Natural killer cell (primary cell): Measurements from ENCODE around the gene CCNI2. TPM values are rescaled to one million over a fixed set of nuclear protein-coding genes. Genes with fewer than 3 reads are reported as not detected.

Source experiments
- ATAC-seq, 3 donors: fragments of 150-1000 bp in 2 of 3; fragments of 200-7000 bp in 1 of 3; cut with Tn5 transposase; 1 replicate in 1 of 3; 2 replicates in 2 of 3; pipeline ENCODE4 v1.10.0; 2021; ENCODE audit warnings: mild to moderate bottlenecking in 2 of 3, moderate library complexity in 2 of 3
- DNase-seq, 2 donors: peaks; one replicate each; pipeline versions ENCODE4 v3.0.0 to v3.0.0-alpha.2; 2013 to 2021; ENCODE audit warnings: mixed read lengths in 1 of 2
- H3K27ac ChIP-seq: one replicate; pipeline ENCODE4 v1.5.1; 2013; ENCODE audit warnings: mild to moderate bottlenecking, low read length
- H3K27me3 ChIP-seq: one replicate; pipeline ENCODE4 v1.6.1; 2013; ENCODE audit warnings: low read length; ENCODE audit not compliant: control insufficient read depth, insufficient read depth
- H3K36me3 ChIP-seq: one replicate; pipeline ENCODE4 v1.6.1; 2013; ENCODE audit warnings: low read length; ENCODE audit not compliant: control insufficient read depth, insufficient read depth
- H3K4me1 ChIP-seq: one replicate; pipeline ENCODE4 v1.6.1; 2013; ENCODE audit warnings: low read length; ENCODE audit not compliant: control insufficient read depth, insufficient read depth
- H3K4me3 ChIP-seq: one replicate; pipeline ENCODE4 v1.5.1; 2013; ENCODE audit warnings: low read length
- H3K9me3 ChIP-seq: one replicate; pipeline ENCODE4 v1.6.1; 2013; ENCODE audit warnings: low read length; ENCODE audit not compliant: control insufficient read depth, insufficient read depth
- H3K27ac Mint-ChIP-seq, 2 donors: one replicate each; pipeline ENCODE4 v1.8.0; 2022; ENCODE audit warnings: mild to moderate bottlenecking in 2 of 2, mixed read lengths in 2 of 2, moderate library complexity in 1 of 2
- H3K27me3 Mint-ChIP-seq, 2 donors: one replicate each; pipeline ENCODE4 v1.8.0; 2022; ENCODE audit warnings: low read depth in 2 of 2, mixed read lengths in 2 of 2
- H3K36me3 Mint-ChIP-seq: one replicate; pipeline ENCODE4 v1.8.0; 2022; ENCODE audit warnings: mixed read lengths
- H3K4me1 Mint-ChIP-seq, 2 donors: one replicate each; pipeline ENCODE4 v1.8.0; 2022; ENCODE audit warnings: mixed read lengths in 2 of 2
- H3K4me3 Mint-ChIP-seq: one replicate; pipeline ENCODE4 v1.8.0; 2022; ENCODE audit warnings: mild to moderate bottlenecking, moderate library complexity, mixed read lengths
- H3K9me3 Mint-ChIP-seq, 2 donors: one replicate each; pipeline ENCODE4 v1.8.0; 2022; ENCODE audit warnings: mixed read lengths in 2 of 2
- WGBS: methylation state at CpG from one replicate; pipeline ENCODE4 v1.1.7; 2013; ENCODE audit warnings: missing lambda C conversion rate; ENCODE audit not compliant: insufficient coverage; 5-methylcytosine and 5-hydroxymethylcytosine counted together
- intact Hi-C: fragments of 100-400 bp; cut with micrococcal nuclease; formaldehyde crosslinking; loops from one replicate; pipeline ENCODE4 v1.14.2; 2022
- total RNA-seq, 4 donors: library from RNA; stranded (reverse); fragments of 120-200 nt in 1 of 4; gene quantifications; one replicate each; pipeline versions ENCODE4 v1.2.3 to v1.2.4, GENCODE V29; 2013 to 2022
- TF ChIP-seq, protein P1 (sequence below): fragments of 200-600 bp; IDR thresholded peaks from one replicate; pipeline ENCODE4 v1.8.0; 2022; ENCODE audit warnings: antibody characterized with exemption

CCNI2 gene
- total RNA-seq, 3 donors from 2014 or later (not counting 1 experiment from before 2014, with no cell fraction given): 0.23 to 1.5 TPM; not detected in 1

DNA sequence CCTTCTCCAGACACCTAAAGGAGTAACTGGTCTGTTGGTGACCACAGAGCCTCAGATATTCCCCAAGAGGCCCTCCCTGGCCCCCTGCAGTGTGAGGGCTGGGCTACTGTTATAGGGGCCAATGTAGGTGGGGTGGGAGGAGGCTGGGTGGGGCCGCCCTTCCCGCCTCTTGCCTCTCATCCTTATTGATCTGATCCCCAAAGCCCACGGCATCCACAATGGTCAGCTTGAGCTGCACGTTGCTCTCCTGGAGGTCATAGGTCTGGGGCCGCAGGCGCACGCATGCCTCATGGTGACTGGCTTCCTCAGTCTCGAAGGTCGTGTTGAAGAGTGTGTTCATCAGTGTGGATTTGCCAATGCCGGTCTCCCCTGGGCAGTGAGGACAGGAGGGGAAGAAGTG, 16.8 kb downstream of the CCNI2 start:
- no peak for ATAC-seq
- no peak overlapping the region for H3K27ac Mint-ChIP-seq

GRCh38 chr5:132764671-132765238, 17.5 kb downstream of the CCNI2 start:
- Histone ChIP-seq H3K27ac (no peak overlapping the region), H3K4me3 (no peak overlapping the region), H3K9me3 (no peaks in the 10 kb centered on the region), H3K4me1 (no peaks in the 10 kb centered on the region), H3K27me3 (no peaks in the 10 kb centered on the region), H3K36me3 (no peaks in the 10 kb centered on the region)
- Mint-ChIP-seq H3K9me3 (no peaks in the 10 kb centered on the region), H3K4me1 (no peaks in the 10 kb centered on the region), H3K27ac (no peak overlapping the region), H3K4me3 (no peak overlapping the region), H3K27me3 (no peaks in the 10 kb centered on the region), H3K36me3 (no peaks in the 10 kb centered on the region)
- DNase-seq: no peak
- intact Hi-C loops: no loop called here
- 89% methylated on average over 7 of the region's 7 CpGs for whole genome bisulfite sequencing
- TF ChIP-seq, protein P1, sequence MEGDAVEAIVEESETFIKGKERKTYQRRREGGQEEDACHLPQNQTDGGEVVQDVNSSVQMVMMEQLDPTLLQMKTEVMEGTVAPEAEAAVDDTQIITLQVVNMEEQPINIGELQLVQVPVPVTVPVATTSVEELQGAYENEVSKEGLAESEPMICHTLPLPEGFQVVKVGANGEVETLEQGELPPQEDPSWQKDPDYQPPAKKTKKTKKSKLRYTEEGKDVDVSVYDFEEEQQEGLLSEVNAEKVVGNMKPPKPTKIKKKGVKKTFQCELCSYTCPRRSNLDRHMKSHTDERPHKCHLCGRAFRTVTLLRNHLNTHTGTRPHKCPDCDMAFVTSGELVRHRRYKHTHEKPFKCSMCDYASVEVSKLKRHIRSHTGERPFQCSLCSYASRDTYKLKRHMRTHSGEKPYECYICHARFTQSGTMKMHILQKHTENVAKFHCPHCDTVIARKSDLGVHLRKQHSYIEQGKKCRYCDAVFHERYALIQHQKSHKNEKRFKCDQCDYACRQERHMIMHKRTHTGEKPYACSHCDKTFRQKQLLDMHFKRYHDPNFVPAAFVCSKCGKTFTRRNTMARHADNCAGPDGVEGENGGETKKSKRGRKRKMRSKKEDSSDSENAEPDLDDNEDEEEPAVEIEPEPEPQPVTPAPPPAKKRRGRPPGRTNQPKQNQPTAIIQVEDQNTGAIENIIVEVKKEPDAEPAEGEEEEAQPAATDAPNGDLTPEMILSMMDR: no peak
- ATAC-seq: no peak

More for the DNA sequence above, 16.8 kb downstream of the CCNI2 start:
- Mint-ChIP-seq H3K4me3 (no peak overlapping the region), H3K9me3 (no peaks in the 10 kb centered on the region), H3K36me3 (no peaks in the 10 kb centered on the region), H3K4me1 (no peaks in the 10 kb centered on the region), H3K27me3 (no peaks in the 10 kb centered on the region)
- Histone ChIP-seq H3K9me3 (no peaks in the 10 kb centered on the region), H3K27me3 (no peaks in the 10 kb centered on the region), H3K4me1 (no peaks in the 10 kb centered on the region), H3K4me3 (no peak overlapping the region), H3K27ac (no peak overlapping the region), H3K36me3 (no peaks in the 10 kb centered on the region)
- intact Hi-C loops: no loop called here
- DNase-seq: no peak
- WGBS: 96% methylated on average over 10 of the region's 10 CpGs
- TF ChIP-seq, protein P1: no peak

DNA sequence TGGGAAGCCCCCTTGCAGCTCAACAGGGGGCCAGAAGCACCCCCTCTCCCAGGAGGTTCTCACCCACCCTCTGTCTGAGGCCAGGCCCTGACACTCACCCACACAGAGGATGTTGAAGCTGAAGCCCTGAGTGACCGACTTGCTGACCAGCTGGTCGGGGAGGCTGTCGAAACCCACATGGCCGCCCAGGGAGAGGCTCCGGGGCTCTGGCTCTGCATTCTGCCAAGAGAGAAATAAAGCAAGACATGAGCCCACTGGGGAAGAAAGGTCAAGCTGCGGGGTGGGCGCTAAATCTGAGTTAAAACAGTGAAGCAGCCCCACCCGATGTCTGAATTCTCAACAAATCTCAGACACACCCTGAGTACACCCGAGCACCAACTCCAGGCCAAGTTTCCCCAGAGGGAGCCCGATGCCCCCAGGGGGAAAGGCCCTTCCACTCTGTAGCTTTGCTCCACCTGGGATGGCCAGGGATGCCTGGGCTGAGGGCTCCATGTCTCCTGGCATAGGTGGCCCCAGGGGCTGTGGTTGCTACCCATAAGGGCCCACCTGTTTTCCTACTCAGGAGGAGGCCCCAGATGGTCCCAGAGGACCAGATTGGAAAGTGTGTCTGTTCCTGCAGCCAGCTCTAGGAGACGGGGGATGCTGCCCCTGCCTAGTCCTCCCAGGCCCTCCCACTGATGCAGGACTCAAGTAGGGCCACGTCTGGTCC, 18.2 kb downstream of the CCNI2 start:
- TF ChIP-seq, protein P1: no peak
- H3K4me3 ChIP-seq: no peak overlapping the region
- Mint-ChIP-seq H3K9me3 (no peaks in the 10 kb centered on the region), H3K27me3 (no peaks in the 10 kb centered on the region), H3K27ac (no peak overlapping the region), H3K4me1 (no peaks in the 10 kb centered on the region), H3K36me3 (no peaks in the 10 kb centered on the region), H3K4me3 (no peak overlapping the region)
- ATAC-seq (no peak), DNase-seq (no peak)
- H3K9me3 ChIP-seq: no peaks in the 10 kb centered on the region
- no peaks in the 10 kb centered on the region for H3K36me3 ChIP-seq
- 92% methylated on average over 12 of the region's 12 CpGs for WGBS
- no peak overlapping the region for H3K27ac ChIP-seq
- intact Hi-C loops: no loop called here
- no peaks in the 10 kb centered on the region for H3K4me1 ChIP-seq
- H3K27me3 ChIP-seq: no peaks in the 10 kb centered on the region
